Activated T-helper 1 cell treated with anti-CD3 and anti-CD28 coated beads, Interleukin-12 subunit alpha, Interleukin-12 subunit beta, Interleukin-2, Interleukin-4 antibody, amounts not matched to agents 30 ng/mL and 10 ng/mL and 1 ng/mL, durations not matched to agents 14 hours and 24 hours and 36 hours (primary cell): ENCODE results near the gene BPIFB3. TPM values are rescaled to one million over a fixed set of nuclear protein-coding genes. Genes with fewer than 3 reads are reported as not detected.

Experiments
- DNase-seq: peaks from one replicate; pipeline ENCODE4 v3.0.0; 2021; ENCODE audit warnings: low spot score
- H3K27ac Mint-ChIP-seq: one replicate; pipeline ENCODE4 v1.8.0; 2021; ENCODE audit warnings: mild to moderate bottlenecking, mixed read lengths
- H3K27me3 Mint-ChIP-seq: one replicate; pipeline ENCODE4 v1.8.0; 2022; ENCODE audit warnings: mild to moderate bottlenecking, moderate library complexity, mixed read lengths; ENCODE audit not compliant: insufficient read depth
- H3K36me3 Mint-ChIP-seq: one replicate; pipeline ENCODE4 v1.8.0; 2021; ENCODE audit warnings: low read depth, mixed read lengths
- H3K4me1 Mint-ChIP-seq: one replicate; pipeline ENCODE4 v1.8.0; 2021; ENCODE audit warnings: low read depth, mixed read lengths
- H3K4me3 Mint-ChIP-seq: one replicate; pipeline ENCODE4 v1.8.0; 2021; ENCODE audit warnings: mild to moderate bottlenecking, moderate library complexity, mixed read lengths
- H3K9me3 Mint-ChIP-seq: one replicate; pipeline ENCODE4 v1.8.0; 2021; ENCODE audit warnings: mixed read lengths
- intact Hi-C: fragments of 100-400 bp; cut with micrococcal nuclease; formaldehyde crosslinking; loops from one replicate; pipeline ENCODE4 v1.15.1; 2024
- total RNA-seq: library from RNA; stranded (reverse); gene quantifications from 2 replicates; pipeline ENCODE4 v1.2.3, GENCODE V29; 2022

BPIFB3 gene
- total RNA-seq, 1 donor from 2014 or later: not detected

GRCh38 chr20:33051333-33051732 lies 2.4 kb upstream of the BPIFB3 start:
- intact Hi-C loops: no loop called here
- no peak for DNase-seq
- Mint-ChIP-seq H3K36me3 (no peaks in the 10 kb centered on the region), H3K9me3 (peaks cover 4% of the 10 kb centered on the region), H3K27me3 (peaks cover 4% of the 10 kb centered on the region), H3K4me1 (no peaks in the 10 kb centered on the region), H3K4me3 (no peak overlapping the region), H3K27ac (no peak overlapping the region)

- Mint-ChIP-seq H3K27ac (no peak overlapping the region), H3K4me1 (no peaks in the 10 kb centered on the region), H3K27me3 (peaks cover 4% of the 10 kb centered on the region), H3K36me3 (no peaks in the 10 kb centered on the region), H3K4me3 (no peak overlapping the region), H3K9me3 (no peaks in the 10 kb centered on the region)
- intact Hi-C loops: no loop called here
- DNase-seq: no peak
Observed at GRCh38 chr20:33054381-33054780, 678 bp downstream of the BPIFB3 start.

- Mint-ChIP-seq H3K9me3 (no peaks in the 10 kb centered on the region), H3K4me1 (no peaks in the 10 kb centered on the region), H3K27me3 (peaks cover 4% of the 10 kb centered on the region), H3K4me3 (no peak overlapping the region), H3K36me3 (no peaks in the 10 kb centered on the region), H3K27ac (no peak overlapping the region)
- no peak for DNase-seq
- intact Hi-C loops: no loop called here
Observed at GRCh38 chr20:33054791-33055190, 1.1 kb downstream of the BPIFB3 start.

- Mint-ChIP-seq H3K36me3 (no peaks in the 10 kb centered on the region), H3K4me3 (no peak overlapping the region), H3K9me3 (no peaks in the 10 kb centered on the region), H3K27me3 (peaks cover 4% of the 10 kb centered on the region), H3K27ac (no peak overlapping the region), H3K4me1 (no peaks in the 10 kb centered on the region)
- intact Hi-C loops: no loop called here
- no peak for DNase-seq
Observed at GRCh38 chr20:33059136-33059535, 5.4 kb downstream of the BPIFB3 start.

GRCh38 chr20:33059741-33060390 lies 6.2 kb downstream of the BPIFB3 start:
- no peaks in the 10 kb centered on the region for H3K36me3 Mint-ChIP-seq
- H3K27ac Mint-ChIP-seq: no peak overlapping the region
- intact Hi-C loops: no loop called here
- H3K9me3 Mint-ChIP-seq: no peaks in the 10 kb centered on the region
- no peak for DNase-seq
- H3K4me3 Mint-ChIP-seq: no peak overlapping the region
- H3K4me1 Mint-ChIP-seq: no peaks in the 10 kb centered on the region
- H3K27me3 Mint-ChIP-seq: peaks cover 4% of the 10 kb centered on the region

- no peaks in the 10 kb centered on the region for H3K4me1 Mint-ChIP-seq
- H3K27me3 Mint-ChIP-seq: peaks cover 1% of the 10 kb centered on the region
- H3K27ac Mint-ChIP-seq: no peak overlapping the region
- intact Hi-C loops: no loop called here
- H3K36me3 Mint-ChIP-seq: no peaks in the 10 kb centered on the region
- no peak overlapping the region for H3K4me3 Mint-ChIP-seq
- no peak for DNase-seq
- H3K9me3 Mint-ChIP-seq: no peaks in the 10 kb centered on the region
Observed at GRCh38 chr20:33061658-33062028, 7.9 kb downstream of the BPIFB3 start.

- no peaks in the 10 kb centered on the region for H3K4me1 Mint-ChIP-seq
- no peaks in the 10 kb centered on the region for H3K9me3 Mint-ChIP-seq
Observed at GRCh38 chr20:33062105-33062824, 8.6 kb downstream of the BPIFB3 start.

GRCh38 chr20:33062825-33063149 lies 9.1 kb downstream of the BPIFB3 start:
- intact Hi-C loops: no loop called here
- no peaks in the 10 kb centered on the region for H3K4me1 Mint-ChIP-seq

More at GRCh38 chr20:33062105-33062824, 8.6 kb downstream of the BPIFB3 start:
- no peak overlapping the region for H3K4me3 Mint-ChIP-seq
- H3K27me3 Mint-ChIP-seq: peaks cover 2% of the 10 kb centered on the region
- no peak for DNase-seq
- no peak overlapping the region for H3K27ac Mint-ChIP-seq
- intact Hi-C loops: no loop called here
- no peaks in the 10 kb centered on the region for H3K36me3 Mint-ChIP-seq

GRCh38 chr20:33063271-33063670 lies 9.6 kb downstream of the BPIFB3 start:
- H3K4me1 Mint-ChIP-seq: no peaks in the 10 kb centered on the region
- intact Hi-C loops: no loop called here
- no peak for DNase-seq
- no peaks in the 10 kb centered on the region for H3K36me3 Mint-ChIP-seq
- H3K4me3 Mint-ChIP-seq: no peak overlapping the region
- H3K27me3 Mint-ChIP-seq: peaks cover 3% of the 10 kb centered on the region
- H3K9me3 Mint-ChIP-seq: no peaks in the 10 kb centered on the region
- no peak overlapping the region for H3K27ac Mint-ChIP-seq

More at GRCh38 chr20:33062825-33063149, 9.1 kb downstream of the BPIFB3 start:
- Mint-ChIP-seq H3K4me3 (no peak overlapping the region), H3K9me3 (no peaks in the 10 kb centered on the region), H3K27me3 (peaks cover 3% of the 10 kb centered on the region), H3K27ac (no peak overlapping the region), H3K36me3 (no peaks in the 10 kb centered on the region)
- DNase-seq: no peak

- DNase-seq: no peak
- intact Hi-C loops: no loop called here
- Mint-ChIP-seq H3K36me3 (no peaks in the 10 kb centered on the region), H3K4me3 (no peak overlapping the region), H3K27ac (no peak overlapping the region), H3K9me3 (no peaks in the 10 kb centered on the region), H3K4me1 (no peaks in the 10 kb centered on the region), H3K27me3 (peaks cover 3% of the 10 kb centered on the region)
Observed at GRCh38 chr20:33064572-33065287, 11.0 kb downstream of the BPIFB3 start.

- Mint-ChIP-seq H3K4me1 (no peaks in the 10 kb centered on the region), H3K27ac (no peak overlapping the region), H3K36me3 (no peaks in the 10 kb centered on the region), H3K27me3 (peaks cover 3% of the 10 kb centered on the region), H3K9me3 (no peaks in the 10 kb centered on the region), H3K4me3 (no peak overlapping the region)
- intact Hi-C loops: no loop called here
- no peak for DNase-seq
Observed at GRCh38 chr20:33065785-33066184, 12.1 kb downstream of the BPIFB3 start.

- Mint-ChIP-seq H3K27me3 (peaks cover 3% of the 10 kb centered on the region), H3K9me3 (no peaks in the 10 kb centered on the region), H3K4me1 (no peaks in the 10 kb centered on the region), H3K4me3 (no peak overlapping the region), H3K36me3 (no peaks in the 10 kb centered on the region), H3K27ac (no peak overlapping the region)
- no peak for DNase-seq
- intact Hi-C loops: no loop called here
Observed at GRCh38 chr20:33067806-33068205, 14.1 kb downstream of the BPIFB3 start.

GRCh38 chr20:33068251-33068939 lies 14.7 kb downstream of the BPIFB3 start:
- DNase-seq: no peak
- no peaks in the 10 kb centered on the region for H3K36me3 Mint-ChIP-seq
- H3K27me3 Mint-ChIP-seq: peaks cover 3% of the 10 kb centered on the region
- intact Hi-C loops: no loop called here
- H3K27ac Mint-ChIP-seq: no peak overlapping the region
- H3K9me3 Mint-ChIP-seq: no peaks in the 10 kb centered on the region
- no peaks in the 10 kb centered on the region for H3K4me1 Mint-ChIP-seq
- H3K4me3 Mint-ChIP-seq: no peak overlapping the region
